Breast epithelium (tissue), 4 donors: Measurements from ENCODE around the gene CAPZA1. TPM values are rescaled to one million over a fixed set of nuclear protein-coding genes. Genes with fewer than 3 reads are reported as not detected.

Experiments
- DNase-seq, 2 donors: peaks; one replicate each; pipeline ENCODE4 v3.0.0-alpha.2; 2019; ENCODE audit warnings: low spot score in 2 of 2
- H3K27ac ChIP-seq, 2 donors: fragments of 200-600 bp; sonication (generic) in 1 of 2; one replicate each; pipeline ENCODE4 v1.5.1; 2016 to 2019; ENCODE audit warnings: mild to moderate bottlenecking in 1 of 2
- H3K27me3 ChIP-seq, 2 donors: fragments of 200-600 bp; sonication (generic) in 1 of 2; one replicate each; pipeline versions ENCODE4 v1.5.1 to v1.6.0; 2017 to 2019; ENCODE audit warnings: control low read depth in 1 of 2, mild to moderate bottlenecking in 1 of 2
- H3K36me3 ChIP-seq: fragments of 200-600 bp; one replicate; pipeline ENCODE4 v1.5.1; 2019
- H3K4me1 ChIP-seq, 2 donors: fragments of 200-600 bp; sonication (generic); one replicate each; pipeline ENCODE4 v1.5.1; 2016 to 2019; ENCODE audit warnings: control low read depth in 1 of 2
- H3K4me3 ChIP-seq, 3 donors: fragments of 200-600 bp; sonication (generic); 1 replicate in 2 of 3; 2 replicates in 1 of 3; pipeline ENCODE4 v1.5.1; 2016 to 2019; ENCODE audit warnings: mild to moderate bottlenecking in 3 of 3, moderate library complexity in 2 of 3
- H3K9me3 ChIP-seq, 2 donors: fragments of 200-600 bp; sonication (generic) in 1 of 2; one replicate each; pipeline ENCODE4 v1.5.1; 2016 to 2019; ENCODE audit warnings: control low read depth in 1 of 2
- POLR2A ChIP-seq: fragments of 450-650 bp; IDR thresholded peaks from one replicate; pipeline ENCODE4 v1.6.1; 2016; ENCODE audit warnings: antibody characterized with exemption, mild to moderate bottlenecking, moderate library complexity
- POLR2AphosphoS5 ChIP-seq, 3 donors: sonication (generic); formaldehyde crosslinking; IDR thresholded peaks; one replicate each; pipeline ENCODE4 v1.6.1; 2017; ENCODE audit warnings: antibody characterized with exemption in 3 of 3
- intact Hi-C: fragments of 100-400 bp; cut with DNase I; formaldehyde crosslinking; loops from one replicate; pipeline ENCODE4 v1.15.1; 2023; ENCODE audit warnings: low total_unique reads
- total RNA-seq, 3 donors: library from RNA; depleted of rRNA; stranded (reverse); fragments of >200 nt; gene quantifications; one replicate each; pipeline ENCODE4 v1.1.0, GENCODE V29; 2016
- TF ChIP-seq, protein P1 (sequence below), 3 donors: fragments of 450-650 bp; IDR thresholded peaks; one replicate each; pipeline ENCODE4 v1.5.1; 2016 to 2017; ENCODE audit warnings: antibody characterized with exemption in 3 of 3, mild to moderate bottlenecking in 3 of 3, moderate library complexity in 3 of 3

Gene CAPZA1
- total RNA-seq, 3 donors from 2014 or later, result 139 to 161 (median 142) TPM

DNA sequence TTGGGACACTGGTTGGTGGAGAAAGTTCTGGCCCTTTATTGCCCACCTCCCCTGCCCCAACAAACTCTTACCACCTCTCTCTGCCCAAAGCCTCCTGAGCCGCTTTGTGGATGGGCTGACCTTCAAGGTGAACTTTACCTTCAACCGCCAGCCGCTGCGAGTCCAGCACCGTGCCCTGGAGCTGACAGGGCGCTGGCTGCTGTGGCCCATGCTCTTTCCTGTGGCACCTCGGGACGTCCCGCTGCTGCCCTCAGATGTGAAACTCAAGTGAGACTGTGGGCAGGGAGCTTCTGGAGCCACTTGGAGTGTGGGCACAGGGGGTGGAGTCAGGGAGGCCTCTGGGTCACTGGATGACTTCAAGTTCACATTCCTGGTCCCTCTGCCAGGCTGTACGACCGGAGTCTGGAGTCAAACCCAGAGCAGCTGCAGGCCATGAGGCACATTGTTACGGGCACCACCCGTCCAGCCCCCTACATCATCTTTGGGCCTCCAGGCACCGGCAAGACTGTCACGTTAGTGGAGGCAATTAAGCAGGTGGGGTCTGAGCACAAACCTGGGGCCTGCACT lies 74.8 kb downstream of the CAPZA1 start:
- H3K9me3 ChIP-seq, result no peaks in the 10 kb centered on the region
- no peak overlapping the region for H3K27ac ChIP-seq
- intact Hi-C loops, result loop anchor here (10.0 kb wide), 1 partner anchor 950 kb away; no protein-coding TSS in a partner anchor
- H3K4me1 ChIP-seq, result peaks cover 0 to 7% of the 10 kb centered on the region in 2 donors
- TF ChIP-seq, protein P1, sequence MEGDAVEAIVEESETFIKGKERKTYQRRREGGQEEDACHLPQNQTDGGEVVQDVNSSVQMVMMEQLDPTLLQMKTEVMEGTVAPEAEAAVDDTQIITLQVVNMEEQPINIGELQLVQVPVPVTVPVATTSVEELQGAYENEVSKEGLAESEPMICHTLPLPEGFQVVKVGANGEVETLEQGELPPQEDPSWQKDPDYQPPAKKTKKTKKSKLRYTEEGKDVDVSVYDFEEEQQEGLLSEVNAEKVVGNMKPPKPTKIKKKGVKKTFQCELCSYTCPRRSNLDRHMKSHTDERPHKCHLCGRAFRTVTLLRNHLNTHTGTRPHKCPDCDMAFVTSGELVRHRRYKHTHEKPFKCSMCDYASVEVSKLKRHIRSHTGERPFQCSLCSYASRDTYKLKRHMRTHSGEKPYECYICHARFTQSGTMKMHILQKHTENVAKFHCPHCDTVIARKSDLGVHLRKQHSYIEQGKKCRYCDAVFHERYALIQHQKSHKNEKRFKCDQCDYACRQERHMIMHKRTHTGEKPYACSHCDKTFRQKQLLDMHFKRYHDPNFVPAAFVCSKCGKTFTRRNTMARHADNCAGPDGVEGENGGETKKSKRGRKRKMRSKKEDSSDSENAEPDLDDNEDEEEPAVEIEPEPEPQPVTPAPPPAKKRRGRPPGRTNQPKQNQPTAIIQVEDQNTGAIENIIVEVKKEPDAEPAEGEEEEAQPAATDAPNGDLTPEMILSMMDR (IDR thresholded peaks at IDR 0.05), result no peak
- TF ChIP-seq POLR2A (no peak), POLR2AphosphoS5 (IDR thresholded peaks at IDR 0.05) (no peak)
- no peak for DNase-seq
- no peaks in the 10 kb centered on the region for H3K27me3 ChIP-seq
- no peak overlapping the region for H3K4me3 ChIP-seq
- no peaks in the 10 kb centered on the region for H3K36me3 ChIP-seq

DNA sequence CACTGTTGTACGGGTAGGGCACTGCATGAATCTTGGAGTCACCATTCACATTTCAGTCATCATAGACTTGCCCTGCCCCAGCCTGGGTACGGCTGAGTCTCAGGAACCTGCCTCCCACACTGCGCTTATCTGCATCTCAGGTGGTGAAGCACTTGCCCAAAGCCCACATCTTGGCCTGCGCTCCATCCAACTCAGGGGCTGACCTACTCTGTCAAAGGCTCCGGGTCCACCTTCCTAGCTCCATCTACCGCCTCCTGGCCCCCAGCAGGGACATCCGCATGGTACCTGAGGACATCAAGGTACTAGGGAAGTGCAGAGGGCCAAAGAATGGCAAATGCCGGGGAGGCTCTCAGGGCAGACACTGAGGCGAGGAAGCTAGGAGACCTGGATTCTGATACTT lies 75.6 kb downstream of the CAPZA1 start:
- Histone ChIP-seq H3K4me3 (no peak overlapping the region), H3K27me3 (no peaks in the 10 kb centered on the region), H3K4me1 (peaks cover 1 to 14% of the 10 kb centered on the region in 2 donors), H3K36me3 (no peaks in the 10 kb centered on the region), H3K27ac (no peak overlapping the region), H3K9me3 (no peaks in the 10 kb centered on the region)
- TF ChIP-seq POLR2A (no peak), POLR2AphosphoS5 (IDR thresholded peaks at IDR 0.05) (no peak)
- TF ChIP-seq, protein P1 (IDR thresholded peaks at IDR 0.05), result no peak
- no peak for DNase-seq
- intact Hi-C loops, result loop anchor here (10.0 kb wide), 1 partner anchor 950 kb away; no protein-coding TSS in a partner anchor

DNA sequence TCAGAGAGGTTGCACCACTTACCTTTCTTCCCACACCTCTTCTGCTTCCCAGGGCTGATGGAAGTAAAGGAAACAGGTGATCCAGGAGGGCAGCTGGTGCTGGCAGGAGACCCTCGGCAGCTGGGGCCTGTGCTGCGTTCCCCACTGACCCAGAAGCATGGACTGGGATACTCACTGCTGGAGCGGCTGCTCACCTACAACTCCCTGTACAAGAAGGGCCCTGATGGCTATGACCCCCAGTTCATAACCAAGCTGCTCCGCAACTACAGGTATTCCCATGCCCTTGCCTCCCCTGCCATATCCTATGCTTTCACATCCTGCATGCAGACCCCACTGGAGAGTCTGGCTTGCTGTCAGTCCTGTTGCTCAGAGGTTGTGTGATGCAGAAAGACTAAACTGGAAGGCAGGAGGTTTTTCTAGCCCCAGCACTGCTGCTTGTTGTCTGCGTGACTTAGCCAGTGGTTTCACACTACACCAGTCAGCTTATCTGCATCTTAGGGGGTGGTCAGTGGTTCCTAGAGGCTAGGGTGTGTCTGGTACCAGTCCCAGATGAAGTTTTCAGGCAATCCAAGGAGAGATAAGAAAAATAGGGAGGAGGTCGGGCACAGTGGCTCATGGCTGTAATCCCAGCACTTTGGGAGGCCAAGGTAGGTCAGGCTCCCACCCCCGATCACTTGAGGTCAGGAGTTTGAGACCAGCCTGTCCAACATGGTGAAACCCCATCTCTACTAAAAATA lies 77.1 kb downstream of the CAPZA1 start:
- H3K4me3 ChIP-seq, result no peak overlapping the region
- H3K9me3 ChIP-seq, result no peaks in the 10 kb centered on the region
- no peaks in the 10 kb centered on the region for H3K27me3 ChIP-seq
- H3K27ac ChIP-seq, result no peak overlapping the region
- intact Hi-C loops, result loop anchor here (10.0 kb wide), 1 partner anchor 948 kb away; no protein-coding TSS in a partner anchor
- H3K4me1 ChIP-seq, result peaks cover 11 to 23% of the 10 kb centered on the region in 2 donors
- TF ChIP-seq POLR2A (no peak), POLR2AphosphoS5 (IDR thresholded peaks at IDR 0.05) (no peak)
- TF ChIP-seq, protein P1 (IDR thresholded peaks at IDR 0.05), result no peak
- DNase-seq, result no peak
- H3K36me3 ChIP-seq, result no peaks in the 10 kb centered on the region

DNA sequence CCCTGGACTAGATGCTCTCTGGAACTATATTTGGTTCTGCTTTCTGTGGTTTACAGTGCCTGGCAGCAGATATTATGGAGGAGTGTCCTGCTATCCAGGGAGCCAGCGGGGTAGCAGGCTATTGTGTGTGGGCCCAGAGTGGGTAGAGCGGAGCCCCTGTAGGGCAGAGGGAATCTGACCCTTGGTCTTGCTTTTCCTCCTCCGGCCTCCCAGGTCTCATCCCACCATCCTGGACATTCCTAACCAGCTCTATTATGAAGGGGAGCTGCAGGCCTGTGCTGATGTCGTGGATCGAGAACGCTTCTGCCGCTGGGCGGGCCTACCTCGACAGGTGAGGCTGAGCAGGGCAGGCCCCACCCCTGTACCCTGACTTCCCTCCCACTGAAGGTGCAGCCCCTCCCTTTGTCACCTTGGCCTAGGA lies 78.2 kb downstream of the CAPZA1 start:
- Histone ChIP-seq H3K9me3 (no peaks in the 10 kb centered on the region), H3K4me1 (peaks cover 11 to 23% of the 10 kb centered on the region in 2 donors), H3K27me3 (no peaks in the 10 kb centered on the region), H3K27ac (peak overlapping the region; percentile 86 to 99), H3K36me3 (no peaks in the 10 kb centered on the region), H3K4me3 (no peak overlapping the region)
- no peak for DNase-seq
- intact Hi-C loops, result loop anchor here (10.0 kb wide), 1 partner anchor 947 kb away; no protein-coding TSS in a partner anchor
- TF ChIP-seq POLR2A (no peak), POLR2AphosphoS5 (IDR thresholded peaks at IDR 0.05) (no peak)

DNA sequence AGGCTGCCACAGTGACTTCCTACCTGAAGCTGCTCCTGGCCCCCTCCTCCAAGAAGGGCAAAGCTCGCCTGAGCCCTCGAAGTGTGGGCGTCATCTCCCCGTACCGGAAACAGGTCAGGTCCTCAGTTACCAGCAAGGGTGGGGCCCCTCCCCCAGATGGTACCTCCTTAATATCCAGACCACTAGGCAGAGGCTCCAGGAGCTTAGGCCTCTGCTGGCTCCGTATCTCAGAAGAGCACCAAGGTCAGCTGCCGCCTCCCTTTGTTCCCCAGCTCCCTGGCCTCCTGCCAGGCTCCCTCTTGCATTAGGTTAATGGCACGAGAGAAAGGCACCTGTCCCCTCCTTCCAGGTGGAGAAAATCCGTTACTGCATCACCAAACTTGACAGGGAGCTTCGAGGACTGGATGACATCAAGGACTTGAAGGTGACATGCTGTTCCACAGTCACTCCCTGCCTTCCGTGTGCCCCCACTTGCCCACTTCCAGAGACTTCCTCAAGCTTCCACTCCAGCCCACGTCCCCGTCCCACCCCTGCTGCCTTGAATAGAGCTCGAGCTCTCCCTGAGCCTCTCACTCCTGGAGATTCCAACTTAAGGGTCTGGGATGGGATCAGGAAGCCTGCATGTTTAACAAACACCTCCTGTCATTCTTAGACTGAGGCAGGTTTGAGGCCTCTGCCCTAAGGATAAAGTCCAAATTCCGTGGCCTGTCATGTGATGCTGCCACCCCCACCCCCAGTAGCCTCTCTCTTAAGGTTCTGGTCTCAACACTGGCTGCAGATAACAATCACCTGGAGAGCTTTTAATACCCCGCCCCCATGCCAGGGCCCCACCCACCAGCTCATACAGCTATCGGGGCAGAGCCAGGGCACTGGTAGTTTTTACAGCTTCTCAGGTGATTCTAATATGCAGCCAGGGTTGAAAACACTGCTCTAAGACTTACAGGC lies 79.0 kb downstream of the CAPZA1 start:
- intact Hi-C loops, result loop anchor here (10.0 kb wide), 1 partner anchor 946 kb away; no protein-coding TSS in a partner anchor
- Histone ChIP-seq H3K4me3 (no peak overlapping the region), H3K36me3 (no peaks in the 10 kb centered on the region), H3K27me3 (no peaks in the 10 kb centered on the region), H3K9me3 (no peaks in the 10 kb centered on the region), H3K4me1 (peaks cover 11 to 32% of the 10 kb centered on the region in 2 donors), H3K27ac (peak overlapping the region; percentile 86 to 99)
- DNase-seq, result peak in 1 of 2 donors; percentile 65
- peak in 1 of 3 donors; percentile 14 for TF ChIP-seq POLR2AphosphoS5 (IDR thresholded peaks at IDR 0.05)
- TF ChIP-seq POLR2A, result no peak
